NT2/D1 (cell line): ENCODE data around the gene ASPDH.
A peak's percentile ranks its signal among the peaks of the same experiment; 100 is the strongest.
"Not testable (repeated sequence)": the region's sequence is repeated elsewhere in the genome, so short reads cannot be mapped to it uniquely, and the experiment has no call there.

ENCODE experiments used
- DNase-seq: peaks from one replicate; pipeline ENCODE4 v3.0.0-alpha.2; 2011; ENCODE audit warnings: low read depth, low spot score
- H3K27me3 ChIP-seq: 2 replicates; pipeline ENCODE4 v1.6.0; 2011; ENCODE audit warnings: mild to moderate bottlenecking; ENCODE audit not compliant: insufficient read length, insufficient read depth
- H3K36me3 ChIP-seq: 2 replicates; pipeline ENCODE4 v1.6.1; 2011; ENCODE audit warnings: mild to moderate bottlenecking, low read length, mixed read lengths; ENCODE audit not compliant: insufficient read depth, insufficient read length
- H3K4me1 ChIP-seq: 2 replicates; pipeline ENCODE4 v1.5.1; 2011; ENCODE audit not compliant: insufficient read depth, insufficient read length
- H3K4me3 ChIP-seq: 2 replicates; pipeline ENCODE4 v1.5.1; 2011; ENCODE audit warnings: low read depth; ENCODE audit not compliant: insufficient read length
- H3K9ac ChIP-seq: 2 replicates; pipeline ENCODE4 v1.6.0; 2011; ENCODE audit warnings: low read depth; ENCODE audit not compliant: insufficient read length
- H3K9me3 ChIP-seq: 2 replicates; pipeline ENCODE4 v1.5.1; 2011; ENCODE audit warnings: mild to moderate bottlenecking, low read length; ENCODE audit not compliant: insufficient read depth
- SUZ12 ChIP-seq: IDR thresholded peaks from 2 replicates; pipeline ENCODE4 v1.6.1; 2011; ENCODE audit not compliant: insufficient read length, insufficient read depth; ENCODE audit errors: extremely low read depth
- YY1 ChIP-seq: IDR thresholded peaks from 2 replicates; pipeline ENCODE4 v1.6.1; 2011; ENCODE audit not compliant: insufficient read length, insufficient read depth
- ZNF274 ChIP-seq: IDR thresholded peaks from 2 replicates; pipeline ENCODE4 v1.6.1; 2011; ENCODE audit warnings: mild to moderate bottlenecking, low read depth, low read length

Gene ASPDH

GRCh38 chr19:50478901-50479715 lies 34.6 kb downstream of the ASPDH start:
- Histone ChIP-seq H3K9ac (no peak overlapping the region), H3K36me3 (no peaks in the 10 kb centered on the region), H3K4me1 (peaks cover 9% of the 10 kb centered on the region), H3K4me3 (no peak overlapping the region), H3K27me3 (no peaks in the 10 kb centered on the region), H3K9me3 (peaks cover 14% of the 10 kb centered on the region; the same call in 1 of the 2 replicates)
- peak; percentile 40 for DNase-seq
- TF ChIP-seq YY1 = no peak
- TF ChIP-seq ZNF274 = no peak
- TF ChIP-seq SUZ12 = no peak

GRCh38 chr19:50477751-50478515 lies 35.8 kb downstream of the ASPDH start:
- H3K9ac ChIP-seq = no peak overlapping the region
- peaks cover 7% of the 10 kb centered on the region for H3K4me1 ChIP-seq
- H3K4me3 ChIP-seq = no peak overlapping the region
- no peaks in the 10 kb centered on the region for H3K27me3 ChIP-seq
- no peak for DNase-seq
- TF ChIP-seq ZNF274 (no peak), YY1 (no peak), SUZ12 (no peak)
- no peaks in the 10 kb centered on the region for H3K36me3 ChIP-seq
- peaks cover 14% of the 10 kb centered on the region; the same call in 1 of the 2 replicates for H3K9me3 ChIP-seq

GRCh38 chr19:50476907-50477238 lies 36.8 kb downstream of the ASPDH start:
- no peak for DNase-seq
- H3K36me3 ChIP-seq = no peaks in the 10 kb centered on the region

GRCh38 chr19:50476224-50476906 lies 37.3 kb downstream of the ASPDH start, which contains the start of the genes EMC10 and GARIN5A:
TSS of gene EMC10 (plus strand) at chr19:50476507. CDS start at chr19:50476545, 38 bp downstream.
TSS of gene GARIN5A (minus strand) at chr19:50476848. CDS start at chr19:50476388, 460 bp downstream.
- DNase-seq = peak; percentile 74
- H3K9ac ChIP-seq = no peak within 1 kb of the TSS

More at GRCh38 chr19:50476907-50477238, 36.8 kb downstream of the ASPDH start:
- Histone ChIP-seq H3K9ac (no peak overlapping the region), H3K9me3 (peaks cover 14% of the 10 kb centered on the region; the same call in 1 of the 2 replicates), H3K4me3 (no peak overlapping the region), H3K4me1 (peaks cover 7% of the 10 kb centered on the region), H3K27me3 (no peaks in the 10 kb centered on the region)
- TF ChIP-seq YY1 (no peak), ZNF274 (no peak), SUZ12 (no peak)

GRCh38 chr19:50475736-50476223 lies 37.9 kb downstream of the ASPDH start:
- no peak for DNase-seq
- Histone ChIP-seq H3K4me3 (no peak overlapping the region), H3K9me3 (peaks cover 14% of the 10 kb centered on the region; the same call in 1 of the 2 replicates), H3K9ac (no peak overlapping the region), H3K4me1 (no peaks in the 10 kb centered on the region), H3K27me3 (no peaks in the 10 kb centered on the region), H3K36me3 (no peaks in the 10 kb centered on the region)
- TF ChIP-seq YY1 (no peak), ZNF274 (no peak), SUZ12 (no peak)

More at GRCh38 chr19:50476224-50476906, 37.3 kb downstream of the ASPDH start, which contains the start of the genes EMC10 and GARIN5A:
- no peaks in the 10 kb centered on the region for H3K36me3 ChIP-seq
- H3K4me1 ChIP-seq = peaks cover 3% of the 10 kb centered on the region
- H3K27me3 ChIP-seq = no peaks in the 10 kb centered on the region
- peaks cover 14% of the 10 kb centered on the region; the same call in 1 of the 2 replicates for H3K9me3 ChIP-seq
- TF ChIP-seq SUZ12 (no peak), YY1 (no peak), ZNF274 (no peak)
- no peak within 1 kb of the TSS for H3K4me3 ChIP-seq

- H3K36me3 ChIP-seq = no peaks in the 10 kb centered on the region
- TF ChIP-seq ZNF274 (no peak), YY1 (no peak), SUZ12 (no peak)
- no peak overlapping the region for H3K4me3 ChIP-seq
- H3K9ac ChIP-seq = no peak overlapping the region
- peaks cover 14% of the 10 kb centered on the region; the same call in 1 of the 2 replicates for H3K9me3 ChIP-seq
- no peaks in the 10 kb centered on the region for H3K27me3 ChIP-seq
- no peak for DNase-seq
- H3K4me1 ChIP-seq = no peaks in the 10 kb centered on the region
Measured at GRCh38 chr19:50475101-50475568, 38.6 kb downstream of the ASPDH start.

GRCh38 chr19:50473336-50473735 lies 40.4 kb downstream of the ASPDH start:
- H3K9ac ChIP-seq, H3K27me3 ChIP-seq, DNase-seq, H3K36me3 ChIP-seq, H3K4me3 ChIP-seq, H3K9me3 ChIP-seq, H3K4me1 ChIP-seq: not testable (repeated sequence)
